ENCODE results near the gene TNIP1.

The TNIP1 gene

DNA sequence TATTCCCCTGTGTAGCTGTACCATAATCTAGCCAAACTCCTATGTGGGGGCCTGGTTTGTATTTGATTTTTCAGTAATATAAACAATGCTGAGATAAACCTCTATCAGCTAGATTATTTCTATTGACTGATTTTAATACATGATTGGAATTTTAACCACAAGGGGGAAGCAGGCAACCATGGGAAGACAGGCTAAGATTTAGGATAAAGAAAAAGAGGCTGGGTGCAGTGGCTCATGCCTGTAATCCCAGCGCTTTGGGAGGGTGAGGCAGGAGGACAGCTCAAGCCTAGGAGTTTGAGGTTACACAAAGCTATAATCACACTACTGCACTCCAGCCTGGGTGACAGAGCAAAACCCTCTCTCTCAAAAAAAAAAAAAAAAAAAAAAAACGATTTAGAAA is 78.6 kb downstream of the TNIP1 start:
- no peaks in the 10 kb centered on the region for H3K79me2 ChIP-seq
- TF ChIP-seq, protein P1, sequence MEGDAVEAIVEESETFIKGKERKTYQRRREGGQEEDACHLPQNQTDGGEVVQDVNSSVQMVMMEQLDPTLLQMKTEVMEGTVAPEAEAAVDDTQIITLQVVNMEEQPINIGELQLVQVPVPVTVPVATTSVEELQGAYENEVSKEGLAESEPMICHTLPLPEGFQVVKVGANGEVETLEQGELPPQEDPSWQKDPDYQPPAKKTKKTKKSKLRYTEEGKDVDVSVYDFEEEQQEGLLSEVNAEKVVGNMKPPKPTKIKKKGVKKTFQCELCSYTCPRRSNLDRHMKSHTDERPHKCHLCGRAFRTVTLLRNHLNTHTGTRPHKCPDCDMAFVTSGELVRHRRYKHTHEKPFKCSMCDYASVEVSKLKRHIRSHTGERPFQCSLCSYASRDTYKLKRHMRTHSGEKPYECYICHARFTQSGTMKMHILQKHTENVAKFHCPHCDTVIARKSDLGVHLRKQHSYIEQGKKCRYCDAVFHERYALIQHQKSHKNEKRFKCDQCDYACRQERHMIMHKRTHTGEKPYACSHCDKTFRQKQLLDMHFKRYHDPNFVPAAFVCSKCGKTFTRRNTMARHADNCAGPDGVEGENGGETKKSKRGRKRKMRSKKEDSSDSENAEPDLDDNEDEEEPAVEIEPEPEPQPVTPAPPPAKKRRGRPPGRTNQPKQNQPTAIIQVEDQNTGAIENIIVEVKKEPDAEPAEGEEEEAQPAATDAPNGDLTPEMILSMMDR (IDR thresholded peaks at IDR 0.05) = peak; percentile 77
- H3K4me2 ChIP-seq (ENCODE audit: low read length) = no peak overlapping the region
- no peak overlapping the region for H2AFZ ChIP-seq
- no peaks in the 10 kb centered on the region for H3K9me3 ChIP-seq (ENCODE audit: control insufficient read depth, low read length)
- H3K4me3 ChIP-seq (ENCODE audit: low read depth, low read length) = no peak overlapping the region
- H3K27me3 ChIP-seq (ENCODE audit: control insufficient read depth, insufficient read depth, low read length) = no peaks in the 10 kb centered on the region
- H3K36me3 ChIP-seq (ENCODE audit: control insufficient read depth, insufficient read depth, low read length) = no peaks in the 10 kb centered on the region
- peaks cover 4% of the 10 kb centered on the region for H3K4me1 ChIP-seq
- no peak overlapping the region for H3K9ac ChIP-seq
- H3K27ac ChIP-seq = no peak overlapping the region

DNA sequence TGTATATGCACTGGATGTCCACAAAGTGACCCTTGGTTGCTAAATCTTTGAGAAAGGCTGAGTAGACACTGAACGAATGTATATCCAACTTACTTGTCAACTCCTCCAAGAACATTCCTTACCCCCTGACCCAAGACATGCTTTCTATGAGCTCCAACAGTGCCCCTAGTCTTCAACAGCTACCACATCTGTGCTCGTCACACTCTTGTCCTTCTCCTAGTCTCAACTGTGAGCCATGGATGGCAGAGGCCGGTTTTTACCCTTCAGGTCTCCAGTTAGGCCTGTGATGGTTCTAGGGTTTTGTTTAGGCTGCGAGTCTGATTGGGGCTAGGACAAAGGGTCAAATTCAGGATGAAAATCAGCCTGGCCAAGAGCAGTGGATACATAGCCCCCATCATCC is 79.4 kb downstream of the TNIP1 start:
- H3K9ac ChIP-seq = no peak overlapping the region
- H3K79me2 ChIP-seq = no peaks in the 10 kb centered on the region
- no peaks in the 10 kb centered on the region for H3K36me3 ChIP-seq (ENCODE audit: control insufficient read depth, insufficient read depth, low read length)
- no peak overlapping the region for H2AFZ ChIP-seq
- no peak overlapping the region for H3K27ac ChIP-seq
- no peaks in the 10 kb centered on the region for H3K9me3 ChIP-seq (ENCODE audit: control insufficient read depth, low read length)
- TF ChIP-seq, protein P1 (IDR thresholded peaks at IDR 0.05) = no peak
- H3K4me1 ChIP-seq = peaks cover 4% of the 10 kb centered on the region
- H3K4me2 ChIP-seq (ENCODE audit: low read length) = no peak overlapping the region
- no peaks in the 10 kb centered on the region for H3K27me3 ChIP-seq (ENCODE audit: control insufficient read depth, insufficient read depth, low read length)
- H3K4me3 ChIP-seq (ENCODE audit: low read depth, low read length) = no peak overlapping the region

DNA sequence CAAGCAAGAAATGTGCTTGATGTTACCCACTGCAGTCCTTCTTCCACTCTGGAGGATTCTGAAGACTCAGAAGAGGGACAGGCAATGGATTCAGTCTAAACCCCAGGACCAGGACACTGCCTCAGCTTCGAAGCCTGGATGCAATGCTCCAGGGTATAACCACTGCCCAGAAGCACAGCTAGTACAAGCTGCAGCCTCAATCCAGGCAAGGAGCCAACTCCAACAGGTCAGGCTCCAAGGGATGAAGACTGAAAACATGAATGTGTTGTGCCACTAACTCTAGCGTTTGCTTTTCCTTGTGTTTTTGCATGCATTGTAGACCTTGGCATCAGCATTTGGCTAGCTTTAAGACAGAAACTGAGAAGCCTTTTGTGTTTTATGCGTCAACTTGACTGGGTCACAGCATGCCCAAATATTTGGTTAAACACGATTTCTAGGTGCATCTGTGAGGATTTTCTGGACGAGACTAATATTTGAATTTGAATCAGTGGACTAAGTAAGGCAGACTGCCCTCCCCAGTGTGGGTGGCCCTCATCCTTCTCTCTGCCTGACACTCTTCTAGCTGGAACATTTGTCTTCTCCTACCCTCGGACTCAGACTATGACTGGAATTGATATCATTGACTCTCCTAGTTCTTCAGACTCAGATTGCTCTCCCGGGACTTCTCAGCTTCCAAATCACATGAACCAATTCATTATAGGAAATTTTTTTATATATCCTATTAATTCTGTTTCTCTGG is 81.0 kb downstream of the TNIP1 start:
- Histone ChIP-seq H2AFZ (no peak overlapping the region), H3K9ac (no peak overlapping the region), H3K4me1 (no peaks in the 10 kb centered on the region), H3K27ac (no peak overlapping the region), H3K4me3 (ENCODE audit: low read depth, low read length) (no peak overlapping the region), H3K27me3 (ENCODE audit: control insufficient read depth, insufficient read depth, low read length) (no peaks in the 10 kb centered on the region), H3K4me2 (ENCODE audit: low read length) (no peak overlapping the region), H3K36me3 (ENCODE audit: control insufficient read depth, insufficient read depth, low read length) (no peaks in the 10 kb centered on the region), H3K9me3 (ENCODE audit: control insufficient read depth, low read length) (no peaks in the 10 kb centered on the region), H3K79me2 (no peaks in the 10 kb centered on the region)
- TF ChIP-seq, protein P1 (IDR thresholded peaks at IDR 0.05) = no peak

DNA sequence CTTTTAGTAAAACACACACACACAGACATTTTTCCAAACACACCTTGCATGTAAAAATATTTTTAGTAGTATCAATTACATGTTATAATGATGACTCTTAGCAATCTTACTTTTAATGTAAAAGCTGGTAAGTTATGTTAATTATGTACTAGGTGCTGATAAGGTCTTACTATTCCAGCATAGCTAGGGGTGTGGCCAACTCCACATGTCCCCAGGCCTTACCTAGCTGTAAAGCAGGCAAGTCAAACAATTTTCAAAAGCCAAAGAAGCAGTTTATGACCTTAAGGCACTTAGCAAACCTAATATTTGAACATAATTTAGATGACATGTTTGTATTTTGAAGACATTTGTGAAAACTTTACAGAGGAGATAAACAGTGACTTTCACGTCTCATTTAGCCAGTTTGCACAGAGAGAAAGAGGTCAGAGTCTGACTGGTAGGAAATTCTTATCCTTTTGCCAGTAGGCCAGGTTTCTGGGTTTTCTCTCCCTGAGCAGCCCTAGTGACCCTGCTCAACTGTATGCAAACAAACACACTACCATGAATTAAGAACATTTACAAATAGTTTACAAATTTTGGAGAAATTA is 86.9 kb downstream of the TNIP1 start:
- Histone ChIP-seq H3K9ac (no peak overlapping the region), H3K4me3 (ENCODE audit: low read depth, low read length) (no peak overlapping the region), H3K4me1 (no peaks in the 10 kb centered on the region), H2AFZ (no peak overlapping the region), H3K27me3 (ENCODE audit: control insufficient read depth, insufficient read depth, low read length) (no peaks in the 10 kb centered on the region), H3K36me3 (ENCODE audit: control insufficient read depth, insufficient read depth, low read length) (no peaks in the 10 kb centered on the region), H3K27ac (no peak overlapping the region), H3K79me2 (no peaks in the 10 kb centered on the region), H3K4me2 (ENCODE audit: low read length) (no peak overlapping the region), H3K9me3 (ENCODE audit: control insufficient read depth, low read length) (no peaks in the 10 kb centered on the region)
- TF ChIP-seq, protein P1 (IDR thresholded peaks at IDR 0.05) = no peak

DNA sequence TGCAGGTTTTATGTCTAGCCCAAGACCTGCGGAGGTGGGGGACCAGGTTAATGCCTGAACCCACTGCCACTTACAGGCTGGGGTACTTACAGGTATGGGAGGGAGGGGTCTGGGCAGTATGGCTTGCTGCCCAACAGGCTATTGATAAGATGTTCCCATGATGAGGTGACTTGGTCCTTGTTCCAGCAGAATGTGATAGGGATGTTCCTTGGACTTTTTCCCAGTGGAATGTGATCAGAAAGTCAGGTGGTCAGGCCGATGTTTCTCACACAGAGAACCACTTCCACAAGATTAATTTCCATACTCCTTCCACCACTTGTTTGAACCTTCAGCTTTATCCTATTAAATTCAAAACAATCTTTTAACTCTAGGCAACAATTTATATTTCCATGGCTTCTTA is 87.4 kb downstream of the TNIP1 start:
- no peaks in the 10 kb centered on the region for H3K9me3 ChIP-seq (ENCODE audit: control insufficient read depth, low read length)
- H3K36me3 ChIP-seq (ENCODE audit: control insufficient read depth, insufficient read depth, low read length) = no peaks in the 10 kb centered on the region
- no peaks in the 10 kb centered on the region for H3K79me2 ChIP-seq
- no peak overlapping the region for H3K9ac ChIP-seq
- no peak overlapping the region for H3K4me2 ChIP-seq (ENCODE audit: low read length)
- TF ChIP-seq, protein P1 (IDR thresholded peaks at IDR 0.05) = no peak
- no peak overlapping the region for H3K4me3 ChIP-seq (ENCODE audit: low read depth, low read length)
- H3K27me3 ChIP-seq (ENCODE audit: control insufficient read depth, insufficient read depth, low read length) = no peaks in the 10 kb centered on the region
- no peaks in the 10 kb centered on the region for H3K4me1 ChIP-seq
- H2AFZ ChIP-seq = no peak overlapping the region
- no peak overlapping the region for H3K27ac ChIP-seq

Measured in parathyroid adenoma (tissue), 2 donors.